ENCODE results near the gene PTPRD.
"Not testable (repeated sequence)": the region's sequence is repeated elsewhere in the genome, so short reads cannot be mapped to it uniquely, and the experiment has no call there.

The PTPRD gene

GRCh38 chr9:9949978-9950377, 662.8 kb downstream of the PTPRD start:
- no peak for DNase-seq

DNA sequence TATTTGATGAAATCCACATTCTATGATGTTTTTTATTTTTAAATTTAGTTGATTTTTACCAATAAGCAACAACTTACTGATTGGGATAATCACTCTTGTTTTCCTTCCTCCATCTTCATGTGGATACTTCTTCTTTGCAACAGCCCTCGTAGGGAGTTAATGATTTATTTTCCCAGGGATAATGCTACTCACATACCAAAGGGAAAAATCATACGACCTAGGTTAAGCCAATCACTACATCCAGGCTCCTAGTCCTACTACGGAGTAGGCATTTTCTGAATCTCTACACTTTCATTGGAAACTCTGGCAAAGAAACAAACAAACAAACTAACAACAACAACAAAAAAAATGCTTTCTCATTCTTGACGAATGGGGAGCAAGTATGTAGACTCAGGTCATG, 663.4 kb downstream of the PTPRD start:
- DNase-seq = no peak

DNA sequence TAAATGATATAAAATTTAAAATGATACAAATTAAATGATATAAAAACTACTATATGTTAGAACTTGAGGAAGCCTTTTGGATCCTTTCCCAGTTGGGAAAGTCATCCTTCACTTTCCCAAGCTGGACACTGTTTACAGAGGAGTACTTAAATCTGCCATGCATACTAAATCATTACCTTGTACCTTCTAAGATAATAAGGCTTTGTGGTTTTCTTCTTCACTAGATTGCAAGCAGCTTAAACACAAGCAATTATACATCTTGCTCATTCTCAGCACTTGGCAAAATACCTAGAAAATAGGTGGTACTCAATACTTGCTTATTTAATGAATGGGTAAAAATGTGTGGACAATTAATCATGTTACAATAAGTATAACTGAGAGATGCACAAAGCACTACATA, 666.8 kb downstream of the PTPRD start:
- no peak for DNase-seq

GRCh38 chr9:9942764-9943424, 669.9 kb downstream of the PTPRD start:
- DNase-seq = peak; percentile 36

GRCh38 chr9:9938432-9938831, 674.4 kb downstream of the PTPRD start:
- no peak for DNase-seq

GRCh38 chr9:9931464-9931863, 681.3 kb downstream of the PTPRD start:
- DNase-seq = not testable (repeated sequence)

- no peak for DNase-seq
These were observed 688.4 kb downstream of the PTPRD start for GRCh38 chr9:9924376-9924775.

GRCh38 chr9:9921805-9922204, 691.0 kb downstream of the PTPRD start:
- DNase-seq = no peak

- no peak for DNase-seq
These were observed 692.3 kb downstream of the PTPRD start for GRCh38 chr9:9920425-9921060.

DNA sequence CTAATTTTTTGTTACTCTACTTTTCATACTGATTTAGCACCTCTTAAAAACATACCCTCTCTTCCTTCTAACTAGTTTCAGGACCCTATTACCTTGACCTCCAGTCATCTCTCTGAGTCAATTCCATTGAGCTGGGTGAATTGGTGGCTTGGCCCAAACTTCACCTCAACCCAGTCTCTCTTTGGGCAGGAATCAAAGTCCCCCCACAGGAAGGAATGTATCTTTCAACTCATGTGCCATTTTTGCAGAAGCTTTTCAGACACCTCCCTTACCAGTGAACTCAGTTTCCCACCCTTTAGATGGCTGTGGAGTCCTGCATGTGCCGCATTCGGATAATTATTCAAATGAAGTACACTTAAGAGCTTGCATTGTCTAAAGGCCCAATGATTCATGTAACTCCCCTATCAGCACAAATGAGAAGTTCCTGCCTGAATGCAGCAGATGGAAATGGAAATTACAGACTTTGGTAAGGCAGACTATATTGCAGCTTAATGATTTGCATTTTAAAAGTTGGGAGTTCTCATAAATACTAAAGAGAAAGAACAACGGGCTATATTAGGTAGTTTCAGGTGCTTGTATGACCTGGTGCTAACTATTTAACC, 693.5 kb downstream of the PTPRD start:
- DNase-seq = no peak

- no peak for DNase-seq
These were observed 695.4 kb downstream of the PTPRD start for GRCh38 chr9:9917400-9917799.

DNA sequence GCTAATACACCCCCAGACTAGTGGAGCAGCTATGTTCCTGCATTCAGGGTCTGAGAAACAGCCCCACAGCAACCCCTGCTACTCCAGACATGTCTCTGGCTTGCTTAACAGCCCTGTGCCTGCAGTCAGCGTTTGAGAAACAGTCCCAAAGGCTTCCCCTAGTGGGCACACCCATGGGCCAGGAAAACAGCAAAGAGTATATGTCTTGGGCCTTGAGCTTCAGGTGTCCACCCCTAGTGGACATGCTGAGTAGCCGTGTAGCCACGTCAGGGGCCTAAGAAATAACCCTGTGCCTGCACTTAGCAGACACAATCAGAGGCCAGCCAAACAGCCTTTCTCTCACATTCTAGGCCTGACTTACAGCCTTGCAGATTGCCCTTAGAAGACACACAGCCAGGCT, 698.6 kb downstream of the PTPRD start:
- DNase-seq = no peak

GRCh38 chr9:9913276-9913832, 699.4 kb downstream of the PTPRD start:
- no peak for DNase-seq

GRCh38 chr9:9912459-9912858, 700.3 kb downstream of the PTPRD start:
- no peak for DNase-seq

GRCh38 chr9:9905736-9906135, 707.1 kb downstream of the PTPRD start:
- DNase-seq = no peak

DNA sequence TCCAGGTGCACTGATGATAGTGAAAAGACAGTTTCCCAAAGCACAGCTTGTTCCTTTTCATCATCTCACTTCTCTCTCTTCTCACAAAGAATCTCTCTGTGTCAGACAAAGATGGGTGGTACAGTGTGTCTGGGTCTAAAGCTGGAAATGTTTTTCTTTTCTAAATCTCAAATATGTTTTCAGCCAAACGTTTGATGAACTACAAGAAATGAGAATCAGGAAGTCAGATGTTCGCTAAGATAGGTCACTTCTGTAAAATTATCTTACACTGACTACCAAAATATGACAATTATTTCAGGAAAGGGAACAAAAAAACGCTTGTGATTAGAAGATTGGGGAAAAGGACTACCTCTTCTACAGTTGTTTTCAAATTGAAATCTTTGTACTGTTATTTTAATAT, 708.8 kb downstream of the PTPRD start:
- DNase-seq = no peak

GRCh38 chr9:9901624-9902023, 711.2 kb downstream of the PTPRD start:
- DNase-seq = no peak

DNA sequence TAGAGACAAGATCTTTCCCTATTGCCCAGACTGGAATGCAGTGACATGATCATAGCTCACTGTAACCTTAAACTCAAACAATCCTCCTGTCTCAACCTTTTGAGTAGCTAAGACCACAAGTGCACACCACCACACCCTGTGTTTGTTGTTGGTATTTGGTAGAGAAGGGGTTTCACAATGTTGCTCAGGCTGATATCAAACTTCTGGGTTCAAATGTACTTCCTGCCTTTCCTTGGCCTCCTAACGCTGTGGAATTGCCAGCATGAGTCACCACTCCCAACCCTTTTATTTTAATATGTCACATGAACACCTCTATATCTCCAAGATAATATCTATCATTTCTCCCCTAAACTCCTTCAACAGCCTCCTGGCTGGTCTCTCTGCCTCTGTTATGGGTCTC, 719.0 kb downstream of the PTPRD start:
- no peak for DNase-seq

DNA sequence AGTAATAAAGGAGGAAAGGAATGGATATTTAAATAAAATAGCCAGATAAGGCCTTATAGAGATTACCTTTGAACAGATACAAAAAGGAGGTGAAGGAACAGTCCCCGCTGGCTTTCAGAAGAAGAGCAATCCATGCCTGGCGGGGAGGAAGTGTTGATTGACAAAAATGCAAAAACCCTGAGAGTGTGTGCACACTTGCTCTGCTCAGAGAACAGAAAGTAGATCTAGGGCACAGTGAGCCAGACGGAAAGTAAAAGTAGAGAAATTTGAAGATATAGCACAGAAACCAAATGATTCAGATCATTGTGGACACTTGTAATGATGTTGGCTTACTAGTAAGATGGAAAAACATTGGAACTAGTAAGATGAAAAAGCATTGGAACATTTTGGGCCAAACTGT, 720.6 kb downstream of the PTPRD start:
- no peak for DNase-seq

DNA sequence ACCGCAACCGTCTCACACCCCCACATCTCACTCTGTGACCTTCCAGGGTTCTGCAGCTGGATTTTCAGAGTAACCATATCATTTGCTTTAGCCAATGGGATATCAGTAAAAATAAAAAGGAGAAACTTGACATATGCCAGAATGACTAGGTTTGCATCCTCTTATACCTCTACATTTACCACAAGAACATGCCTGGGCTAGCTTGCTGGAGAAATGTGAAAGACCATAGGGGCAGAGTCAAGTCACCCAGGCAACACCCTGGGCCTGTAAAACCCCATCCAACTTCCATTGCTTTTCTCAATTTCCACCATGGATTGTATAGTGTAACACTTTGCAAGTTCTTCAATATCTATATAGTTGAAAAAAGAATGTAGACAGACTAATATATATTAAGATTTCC, 731.1 kb downstream of the PTPRD start:
- no peak for DNase-seq

DNA sequence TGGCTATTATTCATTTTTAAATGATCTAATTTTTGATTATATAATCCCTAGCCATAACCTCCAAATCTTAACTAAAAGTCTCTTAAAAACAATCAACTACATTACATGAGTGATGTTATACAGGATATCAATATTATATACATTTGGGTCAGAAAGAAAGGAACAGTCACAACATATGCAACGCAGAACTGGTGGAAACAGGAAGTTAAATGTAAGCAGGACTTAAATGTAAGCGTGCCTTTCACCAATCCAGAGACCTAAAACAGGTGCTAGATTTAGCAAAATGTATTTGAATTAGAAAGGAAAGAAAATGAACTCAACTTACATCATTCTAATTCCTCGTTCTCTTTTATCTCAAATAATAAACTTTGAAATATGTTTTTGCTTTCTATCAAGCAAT, 738.5 kb downstream of the PTPRD start:
- no peak for DNase-seq

- DNase-seq = no peak
These were observed 750.5 kb downstream of the PTPRD start for GRCh38 chr9:9862235-9862810.

DNA sequence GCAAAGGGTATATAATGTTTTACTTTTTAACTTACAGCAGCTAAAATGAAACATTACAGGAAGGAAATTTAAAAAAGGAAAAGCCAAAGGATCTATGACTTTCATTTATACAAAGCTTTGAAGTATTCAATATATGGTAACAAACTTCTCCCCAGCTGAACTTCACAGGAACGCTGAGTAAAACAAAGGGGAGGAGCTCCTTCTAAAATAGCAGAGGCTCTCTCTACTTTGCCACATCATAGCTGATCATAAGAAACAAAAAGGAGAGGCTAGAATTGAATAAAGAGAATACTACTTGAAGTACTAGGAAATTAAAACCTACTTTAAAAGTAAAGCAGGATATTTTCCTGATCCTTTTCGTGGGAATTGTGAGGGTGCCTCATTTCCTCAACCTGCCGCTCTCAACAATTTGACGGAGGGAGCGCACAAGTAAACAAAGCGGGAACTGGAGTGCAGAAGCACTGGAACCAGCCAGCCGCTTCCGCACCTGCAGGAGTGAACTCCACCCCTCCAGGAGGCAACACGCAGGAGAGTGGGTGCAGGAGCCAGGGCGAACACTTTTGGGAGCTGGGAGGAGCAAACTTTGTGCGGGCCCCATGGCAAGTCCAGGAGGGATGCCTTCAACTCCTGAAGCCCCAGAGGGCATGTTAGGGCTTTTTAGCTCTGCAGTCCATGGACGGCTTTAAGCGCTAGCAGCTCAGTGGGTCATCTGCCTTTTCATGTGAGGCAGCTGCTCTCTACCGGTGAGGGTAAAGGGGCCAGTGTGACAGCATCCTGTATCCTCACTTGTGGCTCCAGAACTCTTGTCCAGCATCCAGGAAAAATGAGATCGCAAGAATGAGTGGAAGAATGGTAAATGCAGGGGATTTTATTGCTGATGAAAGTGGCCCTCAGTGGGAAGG, 757.4 kb downstream of the PTPRD start:
- no peak for DNase-seq

All from NCI-H2227 treated with DMSO at 0.1 percent for 48 hours (cell line).